NT2/D1 (cell line): ENCODE results near the gene HOXA4.
A peak's percentile ranks its signal among the peaks of the same experiment; 100 is the strongest.

Experiments
- DNase-seq: peaks from one replicate; pipeline ENCODE4 v3.0.0-alpha.2; 2011; ENCODE audit warnings: low read depth, low spot score
- H3K27me3 ChIP-seq: 2 replicates; pipeline ENCODE4 v1.6.0; 2011; ENCODE audit warnings: mild to moderate bottlenecking; ENCODE audit not compliant: insufficient read length, insufficient read depth
- H3K36me3 ChIP-seq: 2 replicates; pipeline ENCODE4 v1.6.1; 2011; ENCODE audit warnings: mild to moderate bottlenecking, low read length, mixed read lengths; ENCODE audit not compliant: insufficient read depth, insufficient read length
- H3K4me1 ChIP-seq: 2 replicates; pipeline ENCODE4 v1.5.1; 2011; ENCODE audit not compliant: insufficient read depth, insufficient read length
- H3K4me3 ChIP-seq: 2 replicates; pipeline ENCODE4 v1.5.1; 2011; ENCODE audit warnings: low read depth; ENCODE audit not compliant: insufficient read length
- H3K9ac ChIP-seq: 2 replicates; pipeline ENCODE4 v1.6.0; 2011; ENCODE audit warnings: low read depth; ENCODE audit not compliant: insufficient read length
- H3K9me3 ChIP-seq: 2 replicates; pipeline ENCODE4 v1.5.1; 2011; ENCODE audit warnings: mild to moderate bottlenecking, low read length; ENCODE audit not compliant: insufficient read depth
- SUZ12 ChIP-seq: IDR thresholded peaks from 2 replicates; pipeline ENCODE4 v1.6.1; 2011; ENCODE audit not compliant: insufficient read length, insufficient read depth; ENCODE audit errors: extremely low read depth
- YY1 ChIP-seq: IDR thresholded peaks from 2 replicates; pipeline ENCODE4 v1.6.1; 2011; ENCODE audit not compliant: insufficient read length, insufficient read depth
- ZNF274 ChIP-seq: IDR thresholded peaks from 2 replicates; pipeline ENCODE4 v1.6.1; 2011; ENCODE audit warnings: mild to moderate bottlenecking, low read depth, low read length

The HOXA4 gene

GRCh38 chr7:27175626-27176523, 45.3 kb upstream of the HOXA4 start:
- Histone ChIP-seq H3K4me3 (no peak overlapping the region), H3K9me3 (no peaks in the 10 kb centered on the region), H3K4me1 (peaks cover 15% of the 10 kb centered on the region), H3K9ac (no peak overlapping the region), H3K36me3 (no peaks in the 10 kb centered on the region), H3K27me3 (peaks cover 100% of the 10 kb centered on the region)
- TF ChIP-seq YY1 (no peak), SUZ12 (peak; percentile 39), ZNF274 (no peak)
- no peak for DNase-seq

GRCh38 chr7:27174874-27175625, 44.5 kb upstream of the HOXA4 start:
- no peak for TF ChIP-seq SUZ12
- no peak for TF ChIP-seq ZNF274
- TF ChIP-seq YY1: no peak
- DNase-seq: no peak
- Histone ChIP-seq H3K36me3 (no peaks in the 10 kb centered on the region), H3K27me3 (peaks cover 100% of the 10 kb centered on the region), H3K4me3 (no peak overlapping the region), H3K9me3 (no peaks in the 10 kb centered on the region), H3K4me1 (peaks cover 15% of the 10 kb centered on the region), H3K9ac (no peak overlapping the region)

DNA sequence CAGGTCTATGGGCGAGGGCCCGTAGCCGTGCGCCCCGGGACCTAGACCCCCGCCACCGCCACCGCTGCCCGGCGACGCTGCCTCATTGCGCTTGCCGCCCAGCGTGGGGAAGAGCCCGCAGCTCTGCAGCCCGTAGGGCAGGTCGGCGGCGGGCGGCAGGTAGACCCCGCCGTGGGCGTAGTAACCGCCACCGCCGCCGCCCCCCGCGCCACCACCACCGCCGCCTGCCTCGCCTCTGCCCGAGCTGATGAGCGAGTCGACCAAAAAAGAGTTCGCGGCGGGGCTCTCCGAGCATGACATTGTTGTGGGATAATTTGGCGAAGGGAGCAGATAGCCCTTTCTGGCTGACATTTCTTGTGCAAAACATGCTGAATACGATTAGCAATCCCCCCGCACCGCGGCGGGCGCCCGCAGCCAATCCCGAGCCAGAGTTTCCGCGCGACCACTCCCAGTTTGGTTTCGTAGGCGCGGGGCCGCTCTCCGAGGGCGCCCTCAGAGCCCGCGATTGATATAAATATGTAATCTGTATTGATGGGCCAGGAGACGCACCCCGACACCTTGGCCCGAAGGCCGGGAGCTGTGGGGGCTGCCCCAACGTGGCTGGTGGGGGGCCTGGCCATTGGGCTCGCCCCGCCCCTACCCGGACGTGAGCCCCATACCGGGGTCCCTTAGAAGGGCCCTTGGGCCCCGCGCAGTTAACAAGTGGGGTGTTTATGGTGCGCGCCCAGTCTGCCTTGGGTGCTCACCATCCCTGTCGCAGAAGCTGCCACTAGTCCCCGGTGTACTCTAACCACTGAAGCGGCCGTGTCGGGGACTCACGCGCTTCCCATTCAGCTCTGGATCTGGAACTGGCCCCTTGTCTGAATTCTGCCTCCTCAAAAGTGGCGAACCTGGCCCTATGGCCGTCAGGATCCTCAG, 43.7 kb upstream of the HOXA4 start, which contains the start of gene HOXA10:
Gene HOXA10, minus strand, starts transcription at position 365 of the 918 bp plus-strand sequence. Its CDS starts 14 bp downstream, at position 351.
- no peaks in the 10 kb centered on the region for H3K9me3 ChIP-seq
- H3K36me3 ChIP-seq: no peaks in the 10 kb centered on the region
- no peak within 1 kb of the TSS for H3K9ac ChIP-seq
- no peak for DNase-seq
- peaks cover 100% of the 10 kb centered on the region for H3K27me3 ChIP-seq
- peak within 1 kb of the TSS; percentile 18 for H3K4me3 ChIP-seq
- peaks cover 16% of the 10 kb centered on the region for H3K4me1 ChIP-seq
- TF ChIP-seq ZNF274 (no peak), YY1 (no peak), SUZ12 (no peak)

GRCh38 chr7:27173511-27173955, 43.0 kb upstream of the HOXA4 start:
- H3K9ac ChIP-seq: no peak overlapping the region
- no peak for DNase-seq
- peaks cover 100% of the 10 kb centered on the region for H3K27me3 ChIP-seq
- H3K36me3 ChIP-seq: no peaks in the 10 kb centered on the region
- H3K9me3 ChIP-seq: no peaks in the 10 kb centered on the region
- peaks cover 17% of the 10 kb centered on the region for H3K4me1 ChIP-seq
- TF ChIP-seq SUZ12 (peak; percentile 77), ZNF274 (no peak), YY1 (no peak)
- H3K4me3 ChIP-seq: peak overlapping the region; percentile 15

DNA sequence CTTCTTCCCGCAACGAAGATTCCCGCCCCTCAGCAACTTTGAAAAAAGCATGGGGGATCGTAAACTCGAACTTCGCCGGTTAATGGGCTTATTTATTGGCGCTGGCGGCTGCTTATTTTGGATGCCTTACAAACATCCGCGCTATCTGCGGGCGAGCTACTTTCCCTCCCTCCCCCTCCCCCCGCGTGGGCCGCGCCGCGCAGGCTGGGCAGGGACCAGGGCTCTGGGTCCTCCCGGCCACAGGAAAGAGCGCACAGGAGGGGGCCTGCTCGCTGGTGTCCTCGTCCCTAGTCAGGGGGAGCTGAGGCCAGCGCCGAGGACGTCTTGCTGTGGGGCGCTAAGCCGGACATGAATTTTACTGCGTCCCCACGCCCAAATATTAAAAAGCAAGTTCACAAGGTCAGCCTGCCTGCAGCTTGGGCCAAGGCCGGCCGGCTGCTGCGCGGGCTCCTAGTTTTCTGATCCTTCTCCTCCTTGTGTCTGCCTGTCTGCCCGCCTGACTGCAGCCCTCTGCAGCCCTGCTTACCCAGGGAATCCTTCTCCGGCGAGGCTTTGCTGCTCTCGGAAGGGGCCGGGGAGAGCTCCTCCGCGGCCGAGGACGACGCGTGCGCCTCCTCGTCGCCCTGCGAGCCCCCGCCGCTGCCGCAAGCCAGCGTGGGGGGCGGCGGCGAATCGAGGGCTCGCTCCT, 42.4 kb upstream of the HOXA4 start:
- no peaks in the 10 kb centered on the region for H3K9me3 ChIP-seq
- no peak overlapping the region for H3K9ac ChIP-seq
- peak overlapping the region; percentile 15 for H3K4me3 ChIP-seq
- TF ChIP-seq YY1: no peak
- TF ChIP-seq SUZ12: peak; percentile 73
- peaks cover 17% of the 10 kb centered on the region for H3K4me1 ChIP-seq
- no peak for DNase-seq
- H3K36me3 ChIP-seq: no peaks in the 10 kb centered on the region
- H3K27me3 ChIP-seq: peaks cover 100% of the 10 kb centered on the region

DNA sequence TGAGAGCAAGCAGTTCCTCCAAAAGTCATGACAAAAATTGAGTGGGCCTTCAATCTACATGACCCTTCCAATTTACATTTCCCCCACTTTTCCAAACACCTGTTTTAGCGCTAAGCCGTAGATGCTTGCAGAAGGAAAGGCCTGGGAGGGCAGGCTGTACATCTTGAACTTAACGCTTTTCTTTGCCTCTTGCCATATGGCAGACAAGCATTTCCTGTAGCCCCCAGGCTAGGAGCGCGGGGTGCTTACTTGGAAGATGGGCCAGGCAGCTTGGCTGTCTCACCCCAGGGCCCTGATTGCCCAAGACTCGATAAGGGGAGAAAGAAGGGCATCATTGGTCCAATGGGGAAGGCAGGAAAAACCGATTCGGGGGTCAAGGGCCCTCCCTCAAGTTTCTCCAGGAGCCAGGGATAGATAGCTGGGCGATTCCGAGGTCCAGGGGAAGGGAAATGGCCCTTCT, 41.8 kb upstream of the HOXA4 start:
- H3K9me3 ChIP-seq: no peaks in the 10 kb centered on the region
- DNase-seq: no peak
- no peak overlapping the region for H3K9ac ChIP-seq
- H3K4me1 ChIP-seq: peaks cover 17% of the 10 kb centered on the region
- peaks cover 100% of the 10 kb centered on the region for H3K27me3 ChIP-seq
- H3K4me3 ChIP-seq: no peak overlapping the region
- H3K36me3 ChIP-seq: no peaks in the 10 kb centered on the region
- TF ChIP-seq ZNF274: no peak
- no peak for TF ChIP-seq YY1
- TF ChIP-seq SUZ12: no peak
